Measurements from ENCODE around the gene MYLK4.

Gene MYLK4

GRCh38 chr6:2686515-2686914 is 64.2 kb downstream of the MYLK4 start:
- no peak for DNase-seq
- TF ChIP-seq, protein P1, sequence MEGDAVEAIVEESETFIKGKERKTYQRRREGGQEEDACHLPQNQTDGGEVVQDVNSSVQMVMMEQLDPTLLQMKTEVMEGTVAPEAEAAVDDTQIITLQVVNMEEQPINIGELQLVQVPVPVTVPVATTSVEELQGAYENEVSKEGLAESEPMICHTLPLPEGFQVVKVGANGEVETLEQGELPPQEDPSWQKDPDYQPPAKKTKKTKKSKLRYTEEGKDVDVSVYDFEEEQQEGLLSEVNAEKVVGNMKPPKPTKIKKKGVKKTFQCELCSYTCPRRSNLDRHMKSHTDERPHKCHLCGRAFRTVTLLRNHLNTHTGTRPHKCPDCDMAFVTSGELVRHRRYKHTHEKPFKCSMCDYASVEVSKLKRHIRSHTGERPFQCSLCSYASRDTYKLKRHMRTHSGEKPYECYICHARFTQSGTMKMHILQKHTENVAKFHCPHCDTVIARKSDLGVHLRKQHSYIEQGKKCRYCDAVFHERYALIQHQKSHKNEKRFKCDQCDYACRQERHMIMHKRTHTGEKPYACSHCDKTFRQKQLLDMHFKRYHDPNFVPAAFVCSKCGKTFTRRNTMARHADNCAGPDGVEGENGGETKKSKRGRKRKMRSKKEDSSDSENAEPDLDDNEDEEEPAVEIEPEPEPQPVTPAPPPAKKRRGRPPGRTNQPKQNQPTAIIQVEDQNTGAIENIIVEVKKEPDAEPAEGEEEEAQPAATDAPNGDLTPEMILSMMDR (IDR thresholded peaks at IDR 0.05; ENCODE audit: low read depth, low read length), result no peak
- no peaks in the 10 kb centered on the region for H3K36me3 ChIP-seq

DNA sequence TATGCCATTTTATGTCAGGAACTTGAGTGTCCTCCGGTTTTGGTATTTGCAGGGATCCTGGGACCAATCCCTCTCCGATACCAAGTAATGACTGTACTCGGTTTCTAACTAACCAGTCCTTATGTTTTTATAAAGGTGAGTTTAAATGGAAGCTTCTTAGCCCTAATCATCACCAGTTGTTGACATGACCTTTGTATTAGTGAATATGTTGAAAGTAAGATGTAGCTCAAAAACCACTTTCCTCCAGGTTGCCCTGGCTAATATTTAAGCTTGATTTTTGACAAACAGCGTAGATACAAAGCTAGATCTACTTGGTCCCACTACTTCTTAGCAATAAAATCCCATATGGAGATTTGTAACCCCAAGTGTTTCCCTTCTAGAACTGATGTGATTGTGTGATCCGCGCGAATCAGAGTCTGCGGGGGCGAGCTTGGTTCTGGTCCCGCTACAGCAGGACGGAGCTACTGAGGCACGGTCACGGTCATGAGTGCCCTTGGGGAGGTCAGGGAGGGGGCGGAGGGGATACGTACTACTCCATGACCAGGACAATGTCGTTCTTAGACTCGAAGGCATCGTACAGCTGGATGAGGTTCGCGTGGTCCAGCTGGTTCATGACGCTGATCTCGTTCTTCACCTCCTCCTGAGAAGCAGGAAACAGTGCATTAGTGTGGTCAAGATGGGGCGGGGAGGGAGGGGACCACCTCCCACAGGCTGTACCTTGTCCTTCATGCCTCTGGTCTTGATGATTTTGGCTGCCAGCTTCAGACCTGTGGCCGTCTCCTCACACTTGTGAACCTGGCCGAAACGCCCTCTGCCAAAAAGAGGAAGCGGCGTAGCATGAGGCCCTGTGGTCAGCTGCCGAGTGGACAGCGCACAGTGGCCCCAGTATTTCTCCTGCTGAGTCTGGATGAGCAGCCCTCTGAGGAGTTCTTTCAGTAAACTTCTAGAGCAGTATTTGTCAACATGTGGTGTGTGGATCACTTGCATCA is 65.7 kb downstream of the MYLK4 start:
- TF ChIP-seq, protein P1 (IDR thresholded peaks at IDR 0.05; ENCODE audit: low read depth, low read length), result no peak
- peaks cover 15% of the 10 kb centered on the region for H3K27me3 ChIP-seq (ENCODE audit: insufficient read depth, low read depth, severe bottlenecking)
- no peak overlapping the region for H3K4me3 ChIP-seq (ENCODE audit: low read depth, low read length)
- H3K36me3 ChIP-seq, result no peaks in the 10 kb centered on the region
- DNase-seq, result no peak
- no peaks in the 10 kb centered on the region for H3K9me3 ChIP-seq (ENCODE audit: severe bottlenecking)
- H3K27ac ChIP-seq, result no peak overlapping the region

More at GRCh38 chr6:2686515-2686914, 64.2 kb downstream of the MYLK4 start:
- Histone ChIP-seq H3K9me3 (ENCODE audit: severe bottlenecking) (no peaks in the 10 kb centered on the region), H3K27ac (no peak overlapping the region), H3K27me3 (ENCODE audit: insufficient read depth, low read depth, severe bottlenecking) (peaks cover 15% of the 10 kb centered on the region), H3K4me3 (ENCODE audit: low read depth, low read length) (no peak overlapping the region)

- Histone ChIP-seq H3K4me3 (ENCODE audit: low read depth, low read length) (no peak overlapping the region), H3K27me3 (ENCODE audit: insufficient read depth, low read depth, severe bottlenecking) (peaks cover 12% of the 10 kb centered on the region), H3K27ac (no peak overlapping the region), H3K9me3 (ENCODE audit: severe bottlenecking) (no peaks in the 10 kb centered on the region), H3K36me3 (no peaks in the 10 kb centered on the region)
- DNase-seq, result no peak
- TF ChIP-seq, protein P1 (IDR thresholded peaks at IDR 0.05; ENCODE audit: low read depth, low read length), result no peak
These were observed 66.5 kb downstream of the MYLK4 start for GRCh38 chr6:2684103-2684749.

DNA sequence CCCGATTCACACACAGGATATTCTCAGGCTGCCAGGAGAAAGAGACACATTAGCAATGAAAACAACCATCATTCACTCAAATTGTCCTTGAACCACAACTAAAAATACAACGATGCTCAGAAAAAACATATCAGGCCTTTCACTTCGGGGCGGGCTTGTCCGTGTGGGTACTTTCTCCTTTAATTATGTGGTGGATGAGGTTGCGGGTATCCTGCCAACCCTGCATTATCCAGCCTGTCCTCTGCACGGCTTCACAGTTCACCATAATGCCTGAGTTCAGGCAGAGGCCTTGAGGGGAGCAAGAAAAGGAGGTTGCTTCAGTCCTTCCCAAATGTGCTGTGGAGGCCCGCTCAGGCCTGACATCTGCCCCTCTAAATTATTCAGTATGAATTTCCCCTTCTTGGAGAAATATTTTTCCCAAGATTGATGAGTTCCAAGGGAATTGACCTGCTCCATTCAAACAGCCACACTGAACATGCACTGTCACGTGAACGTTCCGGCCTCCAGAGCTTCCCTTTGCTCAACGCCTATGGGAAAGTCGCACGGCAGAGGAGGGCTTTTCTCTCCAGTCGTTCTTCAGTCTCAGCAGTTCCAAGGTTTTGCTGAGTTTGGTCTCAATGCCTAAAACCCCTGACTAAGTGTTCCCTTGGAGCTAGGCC is 70.3 kb downstream of the MYLK4 start:
- DNase-seq, result no peak
- Histone ChIP-seq H3K27me3 (ENCODE audit: insufficient read depth, low read depth, severe bottlenecking) (peaks cover 17% of the 10 kb centered on the region), H3K4me3 (ENCODE audit: low read depth, low read length) (no peak overlapping the region), H3K9me3 (ENCODE audit: severe bottlenecking) (no peaks in the 10 kb centered on the region), H3K36me3 (no peaks in the 10 kb centered on the region), H3K27ac (no peak overlapping the region)
- TF ChIP-seq, protein P1 (IDR thresholded peaks at IDR 0.05; ENCODE audit: low read depth, low read length), result no peak

- H3K4me3 ChIP-seq (ENCODE audit: low read depth, low read length), result no peak overlapping the region
- no peaks in the 10 kb centered on the region for H3K9me3 ChIP-seq (ENCODE audit: severe bottlenecking)
- no peak overlapping the region for H3K27ac ChIP-seq
- no peaks in the 10 kb centered on the region for H3K36me3 ChIP-seq
- DNase-seq, result no peak
- TF ChIP-seq, protein P1 (IDR thresholded peaks at IDR 0.05; ENCODE audit: low read depth, low read length), result no peak
- peaks cover 14% of the 10 kb centered on the region for H3K27me3 ChIP-seq (ENCODE audit: insufficient read depth, low read depth, severe bottlenecking)
These were observed 73.6 kb downstream of the MYLK4 start for GRCh38 chr6:2677080-2677593.
